DOHH2 (cell line): ENCODE results near the gene CRPPA.
A peak's percentile ranks its signal among the peaks of the same experiment; 100 is the strongest.

ENCODE experiments used
- H3F3A ChIP-seq: fragments of 200-600 bp; sonication (generic), shearing (Covaris generic); 2 replicates; pipeline ENCODE4 v1.6.0; 2016; ENCODE audit warnings: antibody characterized with exemption, mild to moderate bottlenecking; ENCODE audit not compliant: control insufficient read depth, insufficient read depth
- H3K27ac ChIP-seq: fragments of 200-600 bp; sonication (generic); 2 replicates; pipeline ENCODE4 v1.5.1; 2014; ENCODE audit warnings: low read depth, mild to moderate bottlenecking, low read length, moderate library complexity
- H3K27me3 ChIP-seq: fragments of 200-600 bp; sonication (generic); 2 replicates; pipeline ENCODE4 v1.6.1; 2014; ENCODE audit warnings: mild to moderate bottlenecking, low read length, mixed read lengths; ENCODE audit not compliant: control insufficient read depth
- H3K36me3 ChIP-seq: fragments of 200-600 bp; sonication (generic); 2 replicates; pipeline ENCODE4 v1.6.1; 2014; ENCODE audit warnings: mild to moderate bottlenecking, low read length, moderate library complexity, mixed read lengths; ENCODE audit not compliant: control insufficient read depth
- H3K4me1 ChIP-seq: fragments of 200-600 bp; sonication (generic); 2 replicates; pipeline ENCODE4 v1.6.1; 2014; ENCODE audit warnings: mild to moderate bottlenecking, low read length, mixed read lengths; ENCODE audit not compliant: control insufficient read depth
- H3K4me2 ChIP-seq: fragments of 200-600 bp; sonication (generic); 2 replicates; pipeline ENCODE4 v1.6.0; 2014; ENCODE audit warnings: mild to moderate bottlenecking, low read length, moderate library complexity
- H3K4me3 ChIP-seq: fragments of 200-600 bp; sonication (generic); 2 replicates; pipeline ENCODE4 v1.5.1; 2014; ENCODE audit warnings: mild to moderate bottlenecking, low read length, mixed read lengths
- H3K79me2 ChIP-seq: fragments of 200-600 bp; sonication (generic); 2 replicates; pipeline ENCODE4 v1.6.1; 2014; ENCODE audit warnings: mild to moderate bottlenecking, low read length, mixed read lengths; ENCODE audit not compliant: control insufficient read depth
- H3K9me2 ChIP-seq: fragments of 200-600 bp; sonication (generic); replicated peaks from 2 replicates; pipeline ENCODE4 v1.6.1; 2014; ENCODE audit warnings: mild to moderate bottlenecking, low read length, mixed read lengths; ENCODE audit not compliant: control insufficient read depth
- H3K9me3 ChIP-seq: fragments of 200-600 bp; sonication (generic); 2 replicates; pipeline ENCODE4 v1.6.1; 2014; ENCODE audit warnings: antibody characterized with exemption, low read length, mixed read lengths; ENCODE audit not compliant: control insufficient read depth, insufficient read depth
- H4K20me1 ChIP-seq: fragments of 200-600 bp; sonication (generic); 2 replicates; pipeline ENCODE4 v1.6.0; 2014; ENCODE audit warnings: low read depth, mild to moderate bottlenecking, antibody characterized with exemption, low read length, moderate library complexity; ENCODE audit not compliant: control insufficient read depth, insufficient read depth
- EZH2phosphoT487 ChIP-seq: fragments of 200-600 bp; sonication (generic); IDR thresholded peaks from 2 replicates; pipeline ENCODE4 v1.6.1; 2017; ENCODE audit warnings: borderline replicate concordance, mild to moderate bottlenecking, antibody characterized with exemption, low read length, moderate library complexity, mixed read lengths
- TF ChIP-seq, protein P1 (sequence below): fragments of 200-600 bp; sonication (generic); IDR thresholded peaks from one replicate; pipeline ENCODE4 v1.5.1; 2014; ENCODE audit warnings: antibody characterized with exemption, mild to moderate bottlenecking, low read depth, low read length; ENCODE audit not compliant: poor library complexity, severe bottlenecking

Gene CRPPA

DNA sequence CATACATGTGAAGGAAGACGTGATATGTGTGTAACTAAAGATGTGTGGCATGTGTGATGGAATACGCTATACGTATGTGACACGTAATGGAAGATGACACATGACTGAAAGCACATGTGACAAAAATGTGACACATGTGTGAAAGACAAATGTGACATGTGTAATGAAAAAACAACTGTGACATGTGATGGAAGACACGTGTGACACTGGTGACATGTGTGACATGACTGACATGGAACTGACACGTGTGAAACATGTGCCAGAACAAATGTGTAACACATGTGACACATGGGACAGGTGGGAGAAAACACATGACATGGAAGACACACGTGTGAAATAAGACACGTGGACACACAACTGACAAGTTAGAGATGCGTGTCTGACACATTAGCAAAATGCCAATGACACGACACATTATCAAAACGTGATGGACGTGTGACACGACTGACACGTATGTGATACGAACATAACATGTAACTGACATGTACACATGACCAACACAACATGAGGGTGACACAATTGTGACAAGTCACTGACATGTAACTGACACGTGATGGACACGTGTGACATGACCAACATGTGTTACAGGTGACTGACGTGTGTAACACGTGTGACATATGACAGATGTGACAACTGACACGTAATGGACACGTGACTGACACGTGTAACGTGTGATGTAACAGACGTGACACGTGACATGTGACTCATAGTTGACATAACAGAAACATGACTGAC is 24.4 kb downstream of the CRPPA start:
- Histone ChIP-seq H3K27me3 (no peaks in the 10 kb centered on the region), H3K4me3 (peak overlapping the region; percentile 8; the same call in 1 of the 2 replicates), H3K79me2 (no peaks in the 10 kb centered on the region), H3K9me3 (peaks cover 63% of the 10 kb centered on the region), H3K9me2 (no peaks in the 10 kb centered on the region), H3K36me3 (peaks cover 15% of the 10 kb centered on the region; the same call in 1 of the 2 replicates), H3K4me1 (no peaks in the 10 kb centered on the region), H3F3A (peaks cover 37% of the 10 kb centered on the region), H4K20me1 (no peaks in the 10 kb centered on the region), H3K4me2 (no peak overlapping the region), H3K27ac (no peak overlapping the region)
- no peak for TF ChIP-seq EZH2phosphoT487
- TF ChIP-seq, protein P1, sequence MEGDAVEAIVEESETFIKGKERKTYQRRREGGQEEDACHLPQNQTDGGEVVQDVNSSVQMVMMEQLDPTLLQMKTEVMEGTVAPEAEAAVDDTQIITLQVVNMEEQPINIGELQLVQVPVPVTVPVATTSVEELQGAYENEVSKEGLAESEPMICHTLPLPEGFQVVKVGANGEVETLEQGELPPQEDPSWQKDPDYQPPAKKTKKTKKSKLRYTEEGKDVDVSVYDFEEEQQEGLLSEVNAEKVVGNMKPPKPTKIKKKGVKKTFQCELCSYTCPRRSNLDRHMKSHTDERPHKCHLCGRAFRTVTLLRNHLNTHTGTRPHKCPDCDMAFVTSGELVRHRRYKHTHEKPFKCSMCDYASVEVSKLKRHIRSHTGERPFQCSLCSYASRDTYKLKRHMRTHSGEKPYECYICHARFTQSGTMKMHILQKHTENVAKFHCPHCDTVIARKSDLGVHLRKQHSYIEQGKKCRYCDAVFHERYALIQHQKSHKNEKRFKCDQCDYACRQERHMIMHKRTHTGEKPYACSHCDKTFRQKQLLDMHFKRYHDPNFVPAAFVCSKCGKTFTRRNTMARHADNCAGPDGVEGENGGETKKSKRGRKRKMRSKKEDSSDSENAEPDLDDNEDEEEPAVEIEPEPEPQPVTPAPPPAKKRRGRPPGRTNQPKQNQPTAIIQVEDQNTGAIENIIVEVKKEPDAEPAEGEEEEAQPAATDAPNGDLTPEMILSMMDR, result no peak

DNA sequence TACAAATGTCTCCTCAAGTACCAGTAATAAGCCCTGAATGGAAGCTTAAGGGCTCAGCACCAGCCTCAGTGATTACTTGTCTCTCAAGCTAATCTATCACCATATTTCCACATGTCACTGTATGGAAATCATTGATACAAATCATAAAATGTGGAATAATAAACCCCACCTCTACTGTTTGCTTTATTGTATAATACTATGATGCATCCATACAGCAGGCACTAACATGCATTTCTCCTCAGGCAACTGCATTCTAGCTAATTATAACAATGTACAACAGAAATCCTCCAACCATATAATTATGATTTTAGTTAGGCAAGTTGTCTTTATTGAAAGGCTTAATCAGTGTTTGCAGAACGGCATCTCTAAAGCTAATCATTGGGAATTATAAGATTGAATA is 26.2 kb downstream of the CRPPA start:
- Histone ChIP-seq H3K9me2 (no peaks in the 10 kb centered on the region), H3K4me3 (no peak overlapping the region), H3K27me3 (no peaks in the 10 kb centered on the region), H3K4me1 (no peaks in the 10 kb centered on the region), H3K79me2 (no peaks in the 10 kb centered on the region), H3K9me3 (peaks cover 55% of the 10 kb centered on the region), H3K27ac (no peak overlapping the region), H3K36me3 (peaks cover 15% of the 10 kb centered on the region; the same call in 1 of the 2 replicates), H3K4me2 (no peak overlapping the region), H4K20me1 (no peaks in the 10 kb centered on the region), H3F3A (peaks cover 36% of the 10 kb centered on the region)
- TF ChIP-seq, protein P1, result no peak
- no peak for TF ChIP-seq EZH2phosphoT487

DNA sequence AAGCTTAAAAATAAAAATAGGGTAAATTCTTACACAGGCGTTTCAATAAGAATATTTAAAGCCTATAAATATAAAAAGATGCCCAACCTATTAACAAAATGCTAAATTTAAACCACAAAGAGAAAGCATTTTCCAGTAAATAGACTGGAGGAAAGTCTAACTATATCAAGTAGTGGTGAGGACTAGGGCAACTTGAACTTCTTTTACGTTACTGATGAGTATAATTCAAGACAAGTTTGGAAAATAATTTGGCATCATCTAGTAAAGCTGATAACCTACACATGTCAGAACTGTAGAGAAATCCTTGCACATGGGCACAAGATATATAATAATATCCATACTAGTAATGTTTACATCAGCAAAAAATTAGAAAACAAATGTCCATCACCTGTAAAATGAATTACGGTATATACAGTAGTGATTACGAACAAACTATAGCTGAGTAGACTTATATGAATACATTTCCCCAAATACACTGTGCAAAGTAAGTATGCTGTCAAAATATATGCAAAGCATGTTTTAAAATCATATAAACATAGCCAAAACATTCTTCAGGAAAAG is 27.4 kb downstream of the CRPPA start:
- no peaks in the 10 kb centered on the region for H3K9me2 ChIP-seq

More for the DNA sequence above, 27.4 kb downstream of the CRPPA start:
- Histone ChIP-seq H3F3A (peaks cover 24% of the 10 kb centered on the region), H4K20me1 (no peaks in the 10 kb centered on the region), H3K27ac (no peak overlapping the region), H3K4me1 (no peaks in the 10 kb centered on the region), H3K4me2 (no peak overlapping the region), H3K27me3 (no peaks in the 10 kb centered on the region), H3K4me3 (no peak overlapping the region), H3K36me3 (peaks cover 7% of the 10 kb centered on the region; the same call in 1 of the 2 replicates), H3K9me3 (peaks cover 43% of the 10 kb centered on the region), H3K79me2 (no peaks in the 10 kb centered on the region)
- TF ChIP-seq, protein P1, result no peak
- TF ChIP-seq EZH2phosphoT487, result no peak
